Uterus (tissue), 4 donors: ENCODE data around the gene WWOX. TPM values are rescaled to one million over a fixed set of nuclear protein-coding genes. Genes with fewer than 3 reads are reported as not detected.

Source experiments
- DNase-seq, 2 donors: peaks; one replicate each; pipeline ENCODE4 v3.0.0-alpha.2; 2019 to 2020
- H3K27ac ChIP-seq, 2 donors: fragments of 200-600 bp; sonication (generic); 1 replicate in 1 of 2; 2 replicates in 1 of 2; pipeline ENCODE4 v1.5.1; 2016 to 2018
- H3K27me3 ChIP-seq, 2 donors: fragments of 200-600 bp; sonication (generic); one replicate each; pipeline ENCODE4 v1.5.1; 2018 to 2019; ENCODE audit warnings: control low read depth in 1 of 2
- H3K36me3 ChIP-seq, 2 donors: fragments of 200-600 bp; sonication (generic); one replicate each; pipeline ENCODE4 v1.5.1; 2019; ENCODE audit warnings: control low read depth in 1 of 2
- H3K4me1 ChIP-seq, 2 donors: fragments of 200-600 bp; sonication (generic); one replicate each; pipeline ENCODE4 v1.5.1; 2018 to 2019; ENCODE audit warnings: control low read depth in 1 of 2
- H3K4me3 ChIP-seq, 2 donors: fragments of 200-600 bp; sonication (generic); 1 replicate in 1 of 2; 2 replicates in 1 of 2; pipeline ENCODE4 v1.5.1; 2018 to 2019; ENCODE audit warnings: mild to moderate bottlenecking in 1 of 2
- H3K9me3 ChIP-seq, 2 donors: fragments of 200-600 bp; sonication (generic); one replicate each; pipeline ENCODE4 v1.5.1; 2019; ENCODE audit warnings: control low read depth in 1 of 2
- POLR2A ChIP-seq, 2 donors: fragments of 450-650 bp; IDR thresholded peaks; one replicate each; pipeline ENCODE4 v1.6.1; 2016; ENCODE audit warnings: antibody characterized with exemption in 2 of 2, mild to moderate bottlenecking in 1 of 2, moderate library complexity in 1 of 2
- intact Hi-C: fragments of 100-400 bp; cut with DNase I; formaldehyde crosslinking; loops from one replicate; pipeline ENCODE4 v1.15.1; 2023; ENCODE audit warnings: low total_unique reads
- total RNA-seq, 4 donors: library from RNA; depleted of rRNA in 3 of 4; stranded (reverse); fragments of >200 nt in 3 of 4; gene quantifications; one replicate each; pipeline versions ENCODE4 v1.1.0 to v1.2.4, GENCODE V29; 2014 to 2023
- TF ChIP-seq, protein P1 (sequence below), 4 experiments: fragments of 200-600 bp in 2 of 4; fragments of 450-650 bp in 2 of 4; sonication (generic) in 2 of 4; IDR thresholded peaks; one replicate each; pipeline ENCODE4 v1.5.1; 2016 to 2019; ENCODE audit warnings: antibody characterized with exemption in 4 of 4, mild to moderate bottlenecking in 2 of 4, moderate library complexity in 1 of 4
- donor health status: DM: yes; HTN: yes; CAD: no.

The WWOX gene
- total RNA-seq, 4 donors from 2014 or later, result 34.1 to 99.9 (median 55.8) TPM

GRCh38 chr16:78365366-78365765 is 265.9 kb downstream of the WWOX start:
- TF ChIP-seq, protein P1, sequence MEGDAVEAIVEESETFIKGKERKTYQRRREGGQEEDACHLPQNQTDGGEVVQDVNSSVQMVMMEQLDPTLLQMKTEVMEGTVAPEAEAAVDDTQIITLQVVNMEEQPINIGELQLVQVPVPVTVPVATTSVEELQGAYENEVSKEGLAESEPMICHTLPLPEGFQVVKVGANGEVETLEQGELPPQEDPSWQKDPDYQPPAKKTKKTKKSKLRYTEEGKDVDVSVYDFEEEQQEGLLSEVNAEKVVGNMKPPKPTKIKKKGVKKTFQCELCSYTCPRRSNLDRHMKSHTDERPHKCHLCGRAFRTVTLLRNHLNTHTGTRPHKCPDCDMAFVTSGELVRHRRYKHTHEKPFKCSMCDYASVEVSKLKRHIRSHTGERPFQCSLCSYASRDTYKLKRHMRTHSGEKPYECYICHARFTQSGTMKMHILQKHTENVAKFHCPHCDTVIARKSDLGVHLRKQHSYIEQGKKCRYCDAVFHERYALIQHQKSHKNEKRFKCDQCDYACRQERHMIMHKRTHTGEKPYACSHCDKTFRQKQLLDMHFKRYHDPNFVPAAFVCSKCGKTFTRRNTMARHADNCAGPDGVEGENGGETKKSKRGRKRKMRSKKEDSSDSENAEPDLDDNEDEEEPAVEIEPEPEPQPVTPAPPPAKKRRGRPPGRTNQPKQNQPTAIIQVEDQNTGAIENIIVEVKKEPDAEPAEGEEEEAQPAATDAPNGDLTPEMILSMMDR (IDR thresholded peaks at IDR 0.05), result no peak
- no peak for TF ChIP-seq POLR2A (IDR thresholded peaks at IDR 0.05)
- H3K36me3 ChIP-seq, result no peaks in the 10 kb centered on the region
- no peak for DNase-seq
- no peak overlapping the region for H3K4me3 ChIP-seq
- no peak overlapping the region for H3K27ac ChIP-seq
- H3K4me1 ChIP-seq, result no peaks in the 10 kb centered on the region
- H3K27me3 ChIP-seq, result no peaks in the 10 kb centered on the region
- intact Hi-C loops, result no loop called here
- H3K9me3 ChIP-seq, result no peaks in the 10 kb centered on the region

GRCh38 chr16:78368121-78369102 is 269.0 kb downstream of the WWOX start:
- Histone ChIP-seq H3K36me3 (no peaks in the 10 kb centered on the region), H3K27me3 (no peaks in the 10 kb centered on the region), H3K27ac (no peak overlapping the region), H3K4me3 (no peak overlapping the region), H3K9me3 (no peaks in the 10 kb centered on the region), H3K4me1 (no peaks in the 10 kb centered on the region)
- no peak for TF ChIP-seq POLR2A (IDR thresholded peaks at IDR 0.05)
- TF ChIP-seq, protein P1 (IDR thresholded peaks at IDR 0.05), result no peak
- intact Hi-C loops, result no loop called here
- DNase-seq, result no peak

DNA sequence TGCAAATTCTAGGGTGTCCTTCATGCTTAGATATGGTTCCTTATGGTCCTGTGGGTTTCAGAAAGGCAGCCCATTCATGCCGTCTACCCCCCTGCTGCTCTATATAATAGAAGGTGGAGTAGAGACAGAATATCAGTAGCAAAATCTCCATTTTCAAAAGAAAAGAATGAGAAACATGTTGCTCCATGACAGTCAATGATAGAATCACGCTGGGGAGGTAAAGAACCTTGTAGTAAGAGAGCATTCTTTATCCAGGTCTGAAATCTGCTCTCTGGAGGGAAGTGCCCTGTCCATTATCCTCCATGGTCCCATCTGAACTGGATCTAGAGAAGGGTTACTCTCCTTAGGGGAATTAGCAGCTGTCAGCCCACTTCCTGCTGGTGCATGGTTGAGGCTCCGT is 272.8 kb downstream of the WWOX start:
- intact Hi-C loops, result no loop called here
- Histone ChIP-seq H3K9me3 (no peaks in the 10 kb centered on the region), H3K36me3 (no peaks in the 10 kb centered on the region), H3K4me1 (no peaks in the 10 kb centered on the region), H3K4me3 (no peak overlapping the region), H3K27me3 (no peaks in the 10 kb centered on the region), H3K27ac (no peak overlapping the region)
- no peak for TF ChIP-seq POLR2A (IDR thresholded peaks at IDR 0.05)
- TF ChIP-seq, protein P1 (IDR thresholded peaks at IDR 0.05), result no peak
- no peak for DNase-seq

DNA sequence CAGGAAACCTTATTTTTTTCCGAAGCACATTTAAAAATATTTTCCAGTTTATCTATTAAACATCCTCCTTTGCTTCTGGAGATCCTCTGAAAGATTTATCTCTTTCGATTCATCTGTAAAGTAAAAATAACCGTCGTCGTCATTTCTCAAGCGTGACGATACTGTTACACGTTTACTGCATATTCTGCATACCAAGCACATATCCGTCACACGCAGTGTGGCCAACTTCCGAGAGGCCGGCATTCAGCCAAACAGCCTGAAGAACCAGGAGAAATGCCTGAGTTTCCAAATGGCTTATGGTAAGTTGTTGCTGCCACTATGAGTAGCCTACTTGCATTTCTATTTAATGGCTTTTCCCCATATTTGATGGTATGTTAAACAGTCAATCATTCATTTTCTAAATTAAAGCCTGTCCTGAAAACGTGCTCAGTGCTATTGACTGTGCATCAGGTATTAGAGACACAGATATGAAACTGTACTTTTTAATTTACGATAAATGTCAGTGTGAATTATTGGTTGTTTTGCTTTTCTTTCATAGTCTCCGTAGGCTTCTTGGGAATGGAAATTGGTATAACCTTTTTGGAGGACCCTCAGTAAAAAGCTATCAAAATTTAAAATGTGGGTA is 275.7 kb downstream of the WWOX start:
- Histone ChIP-seq H3K4me1 (no peaks in the 10 kb centered on the region), H3K36me3 (no peaks in the 10 kb centered on the region), H3K4me3 (no peak overlapping the region), H3K27me3 (no peaks in the 10 kb centered on the region), H3K27ac (peak overlapping the region; percentile 56 to 75), H3K9me3 (no peaks in the 10 kb centered on the region)
- intact Hi-C loops, result no loop called here
- peak; percentile 85 to 89 for DNase-seq
- TF ChIP-seq, protein P1 (IDR thresholded peaks at IDR 0.05), result no peak
- TF ChIP-seq POLR2A (IDR thresholded peaks at IDR 0.05), result no peak

GRCh38 chr16:78376452-78376851 is 277.0 kb downstream of the WWOX start:
- TF ChIP-seq, protein P1 (IDR thresholded peaks at IDR 0.05), result no peak
- TF ChIP-seq POLR2A (IDR thresholded peaks at IDR 0.05), result no peak
- no peak overlapping the region for H3K4me3 ChIP-seq
- intact Hi-C loops, result no loop called here
- no peaks in the 10 kb centered on the region for H3K27me3 ChIP-seq
- no peaks in the 10 kb centered on the region for H3K36me3 ChIP-seq
- no peaks in the 10 kb centered on the region for H3K4me1 ChIP-seq
- H3K27ac ChIP-seq, result peak overlapping the region; percentile 33 to 75
- H3K9me3 ChIP-seq, result no peaks in the 10 kb centered on the region
- no peak for DNase-seq
